Kidney epithelial cell (primary cell): ENCODE results near the gene SLC23A3. TPM values are rescaled to one million over a fixed set of nuclear protein-coding genes. Genes with fewer than 3 reads are reported as not detected.

Experiments used
- DNase-seq: peaks from one replicate; pipeline ENCODE4 v3.0.0-alpha.2; 2010; ENCODE audit warnings: low read depth
- H3K27me3 ChIP-seq: 2 replicates; pipeline ENCODE4 v1.6.0; 2011; ENCODE audit warnings: low read length; ENCODE audit not compliant: control insufficient read depth, insufficient read depth
- H3K36me3 ChIP-seq: 2 replicates; pipeline ENCODE4 v1.5.1; 2011; ENCODE audit warnings: low read length; ENCODE audit not compliant: control insufficient read depth, insufficient read depth
- H3K4me3 ChIP-seq: 2 replicates; pipeline ENCODE4 v1.5.1; 2011; ENCODE audit warnings: low read depth, mild to moderate bottlenecking, control low read depth, low read length
- total RNA-seq: library from RNA; depleted of rRNA; stranded (reverse); fragments of >200 nt; gene quantifications from 2 replicates; pipeline ENCODE4 v1.2.3, GENCODE V29; 2015
- TF ChIP-seq, protein P1 (sequence below): IDR thresholded peaks from 2 replicates; pipeline ENCODE4 v1.5.1; 2011; ENCODE audit warnings: mild to moderate bottlenecking, moderate library complexity, low read length, control low read depth, inconsistent platforms; ENCODE audit not compliant: insufficient read depth, poor library complexity, severe bottlenecking

Gene SLC23A3
- total RNA-seq, 1 donor from 2014 or later, result 0.84 TPM

DNA sequence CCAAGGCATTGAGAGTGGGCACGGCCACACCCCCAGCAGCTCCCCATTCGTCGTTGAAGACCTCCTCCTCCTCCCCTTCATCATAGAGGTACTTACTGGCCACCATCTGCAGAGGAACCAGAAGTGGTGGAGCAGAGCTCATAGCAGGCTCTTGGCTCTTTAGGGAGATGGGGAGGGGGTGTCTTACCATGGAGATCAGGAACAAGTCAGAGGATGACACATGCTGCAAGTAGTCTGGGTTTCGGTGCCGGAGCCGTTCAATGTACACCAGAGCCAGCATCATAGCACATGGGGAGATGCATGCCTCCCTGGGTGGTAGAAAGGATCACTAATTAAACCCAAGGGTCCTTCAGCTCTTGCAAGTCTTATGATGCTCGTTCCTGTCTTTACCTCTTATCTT, 5.0 kb upstream of the SLC23A3 start:
- Histone ChIP-seq H3K36me3 (no peaks in the 10 kb centered on the region), H3K27me3 (no peaks in the 10 kb centered on the region), H3K4me3 (no peak overlapping the region)
- TF ChIP-seq, protein P1, sequence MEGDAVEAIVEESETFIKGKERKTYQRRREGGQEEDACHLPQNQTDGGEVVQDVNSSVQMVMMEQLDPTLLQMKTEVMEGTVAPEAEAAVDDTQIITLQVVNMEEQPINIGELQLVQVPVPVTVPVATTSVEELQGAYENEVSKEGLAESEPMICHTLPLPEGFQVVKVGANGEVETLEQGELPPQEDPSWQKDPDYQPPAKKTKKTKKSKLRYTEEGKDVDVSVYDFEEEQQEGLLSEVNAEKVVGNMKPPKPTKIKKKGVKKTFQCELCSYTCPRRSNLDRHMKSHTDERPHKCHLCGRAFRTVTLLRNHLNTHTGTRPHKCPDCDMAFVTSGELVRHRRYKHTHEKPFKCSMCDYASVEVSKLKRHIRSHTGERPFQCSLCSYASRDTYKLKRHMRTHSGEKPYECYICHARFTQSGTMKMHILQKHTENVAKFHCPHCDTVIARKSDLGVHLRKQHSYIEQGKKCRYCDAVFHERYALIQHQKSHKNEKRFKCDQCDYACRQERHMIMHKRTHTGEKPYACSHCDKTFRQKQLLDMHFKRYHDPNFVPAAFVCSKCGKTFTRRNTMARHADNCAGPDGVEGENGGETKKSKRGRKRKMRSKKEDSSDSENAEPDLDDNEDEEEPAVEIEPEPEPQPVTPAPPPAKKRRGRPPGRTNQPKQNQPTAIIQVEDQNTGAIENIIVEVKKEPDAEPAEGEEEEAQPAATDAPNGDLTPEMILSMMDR, result no peak
- DNase-seq, result no peak

DNA sequence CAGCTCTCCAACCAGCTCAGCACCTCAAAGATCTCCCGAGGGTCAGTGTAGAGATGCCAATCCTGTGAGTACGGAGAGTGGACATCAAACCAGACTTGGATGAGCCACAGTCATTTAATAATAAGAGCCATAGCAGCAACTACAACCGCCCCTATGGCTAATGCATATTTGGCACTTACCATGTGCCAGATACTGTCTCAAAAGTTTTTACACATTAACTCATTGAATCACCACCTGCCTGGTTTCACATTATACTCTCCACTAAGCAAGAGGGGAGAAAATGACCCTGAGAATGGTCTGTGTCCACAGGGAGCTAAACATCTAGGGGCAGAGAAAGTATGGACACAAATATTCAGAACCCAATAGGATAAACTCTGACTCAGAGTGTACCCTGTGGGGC, 4.3 kb upstream of the SLC23A3 start:
- Histone ChIP-seq H3K4me3 (no peak overlapping the region), H3K36me3 (no peaks in the 10 kb centered on the region), H3K27me3 (no peaks in the 10 kb centered on the region)
- DNase-seq, result no peak
- TF ChIP-seq, protein P1, result no peak

DNA sequence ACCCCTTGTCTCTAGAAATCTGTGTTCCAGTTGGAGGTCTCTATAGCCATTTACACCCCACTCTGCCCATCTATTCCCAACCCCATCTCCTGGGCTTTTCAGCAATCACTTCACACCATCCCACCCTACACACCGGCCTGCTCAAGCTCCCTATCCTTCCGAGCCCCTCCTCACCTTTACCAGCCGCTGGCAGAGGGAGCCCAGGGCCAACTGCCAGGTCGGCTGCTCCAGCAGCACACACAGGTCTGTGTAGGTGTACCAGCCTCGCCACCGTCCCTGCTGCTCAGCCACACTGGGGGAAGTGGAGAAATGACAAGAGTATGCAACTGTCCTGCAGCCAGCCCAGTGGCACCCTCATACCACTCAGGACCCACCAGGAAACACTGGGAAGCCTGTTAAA, 3.3 kb upstream of the SLC23A3 start:
- Histone ChIP-seq H3K36me3 (no peaks in the 10 kb centered on the region), H3K4me3 (no peak overlapping the region), H3K27me3 (no peaks in the 10 kb centered on the region)
- TF ChIP-seq, protein P1, result no peak
- no peak for DNase-seq

DNA sequence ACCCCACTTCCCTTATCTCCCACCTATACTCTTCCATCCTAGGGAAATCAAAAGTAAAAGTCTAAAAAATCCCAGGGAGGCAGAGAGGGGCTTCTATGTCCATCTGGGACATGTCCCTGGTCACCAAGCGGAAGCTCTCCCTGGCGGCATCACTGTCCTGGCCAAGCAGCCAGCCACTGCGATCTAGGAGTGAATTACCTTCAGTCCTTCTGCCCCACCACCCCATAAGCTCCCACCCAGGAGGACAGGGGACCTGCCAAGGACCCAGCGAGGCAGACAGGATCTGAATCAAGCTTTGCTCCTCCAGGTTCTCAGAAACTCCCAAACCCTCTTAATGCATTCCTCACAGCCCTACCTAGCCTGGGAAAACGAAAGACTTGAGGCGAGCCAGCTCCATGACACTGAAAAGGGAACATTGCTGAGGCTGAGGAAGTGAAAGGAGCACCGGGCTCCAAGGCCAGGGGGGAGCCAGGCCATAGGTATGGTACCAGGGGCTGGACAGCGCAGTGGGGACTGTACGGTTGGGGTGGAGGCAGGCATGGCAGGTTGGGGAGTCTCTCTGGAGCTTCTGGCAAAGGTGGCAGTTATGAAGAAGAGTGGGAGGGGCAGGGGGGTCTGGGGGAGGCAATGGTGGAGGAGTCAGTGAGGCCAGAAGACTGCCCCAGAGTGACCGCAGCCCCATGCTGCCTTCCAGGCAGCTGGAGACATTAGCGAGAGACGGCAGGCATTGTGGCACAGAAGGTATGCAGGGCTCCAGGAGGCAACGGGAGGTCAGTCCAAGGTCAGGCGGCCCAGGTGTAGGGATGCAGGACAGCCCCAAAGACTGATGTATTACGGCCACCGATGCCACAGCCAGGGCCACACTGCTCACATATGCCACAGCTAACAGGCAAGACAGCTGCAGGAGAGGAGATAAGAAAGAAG, 2.7 kb upstream of the SLC23A3 start:
- no peaks in the 10 kb centered on the region for H3K36me3 ChIP-seq
- no peak overlapping the region for H3K4me3 ChIP-seq
- no peak for DNase-seq
- H3K27me3 ChIP-seq, result no peaks in the 10 kb centered on the region
- TF ChIP-seq, protein P1, result no peak

DNA sequence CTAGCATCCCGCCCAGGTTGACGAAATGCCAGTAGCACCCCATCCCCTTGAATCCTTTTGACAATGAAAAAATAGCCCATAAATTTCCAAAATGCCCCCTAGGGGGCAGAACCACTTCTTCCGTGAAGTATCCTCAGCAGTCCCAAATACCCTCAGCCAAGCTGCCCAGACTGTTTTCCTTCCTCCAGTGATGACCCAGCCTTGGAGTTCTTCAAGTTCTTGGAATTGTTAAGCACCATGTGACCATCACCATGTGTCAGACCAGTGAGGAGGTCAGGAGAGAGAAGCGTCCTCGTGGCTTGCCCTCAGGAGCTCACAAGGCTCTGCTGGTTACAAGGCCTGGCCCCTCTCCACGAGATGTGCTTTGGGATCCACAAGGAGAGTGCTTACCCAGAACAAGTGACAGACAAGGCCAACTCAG, 1.4 kb upstream of the SLC23A3 start:
- H3K4me3 ChIP-seq, result no peak overlapping the region
- no peaks in the 10 kb centered on the region for H3K36me3 ChIP-seq
- peak; percentile 55 for DNase-seq
- no peaks in the 10 kb centered on the region for H3K27me3 ChIP-seq
- TF ChIP-seq, protein P1, result peak; percentile 72
